ENCODE measurements around the gene CSK.

CSK gene

DNA sequence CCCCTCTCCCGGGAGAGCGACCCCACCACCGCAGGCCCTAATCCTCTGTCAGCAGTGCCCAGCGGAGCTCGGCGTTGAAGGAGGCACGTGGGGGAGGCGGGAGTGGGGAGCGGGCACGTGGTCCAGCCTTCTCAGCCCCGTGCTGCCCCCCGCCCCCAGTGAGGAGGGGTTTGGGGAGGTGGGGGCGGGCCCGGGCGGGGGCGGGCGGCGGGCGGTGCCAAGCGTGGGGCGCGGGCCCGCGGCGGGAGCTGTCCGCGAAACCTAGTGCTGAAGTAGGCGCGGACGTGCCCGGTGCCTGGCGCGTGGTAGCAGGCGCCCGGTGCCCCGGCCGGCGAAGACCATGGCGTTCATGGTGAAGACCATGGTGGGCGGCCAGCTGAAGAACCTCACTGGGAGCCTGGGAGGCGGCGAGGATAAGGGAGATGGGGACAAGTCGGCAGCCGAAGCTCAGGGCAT is 44.5 kb downstream of the CSK start, which contains the start of gene CPLX3:
Gene CPLX3 (plus strand): TSS at position 264 of the 456 bp plus-strand sequence. CDS start 77 bp downstream, at position 341.
- DNase-seq (ENCODE audit: low read depth), result no peak

DNA sequence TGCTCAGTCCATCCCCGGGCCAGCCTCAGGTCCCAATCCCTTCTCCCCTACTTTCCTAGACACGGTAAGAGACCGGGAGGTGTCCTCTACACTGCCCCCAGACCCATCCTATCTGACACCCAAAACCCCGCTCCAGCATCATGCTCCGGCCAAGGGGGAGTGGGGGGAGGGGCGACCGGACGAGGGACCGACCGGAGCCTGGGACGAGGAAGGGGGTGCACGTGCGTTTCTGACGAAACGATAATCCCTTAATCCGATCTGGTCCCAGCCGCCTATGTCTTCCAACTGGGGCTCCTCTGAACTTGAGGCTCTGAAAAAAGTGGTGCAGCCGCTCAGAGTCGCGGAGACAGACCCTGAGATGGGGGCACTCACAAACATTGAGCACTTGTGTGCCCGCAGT is 45.0 kb downstream of the CSK start:
- DNase-seq (ENCODE audit: low read depth), result no peak

DNA sequence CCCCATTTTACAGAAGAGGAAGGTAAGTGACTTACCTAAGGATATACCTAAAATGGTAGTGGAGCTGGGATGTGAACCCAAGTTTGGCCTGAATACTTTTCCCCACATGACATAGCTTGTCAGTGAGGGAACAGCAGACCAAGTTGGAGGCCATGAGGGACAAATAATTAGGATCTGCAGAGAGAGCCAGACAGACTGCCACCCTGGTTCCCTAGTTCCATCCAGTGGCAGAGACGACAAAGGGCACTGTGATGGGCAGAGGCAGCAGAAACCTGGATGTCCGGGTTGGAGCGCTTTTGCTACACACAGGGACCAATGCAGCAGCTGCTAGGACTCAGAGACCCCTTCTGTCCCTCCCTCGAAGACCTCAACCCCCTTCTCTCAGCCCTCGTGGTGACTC is 45.7 kb downstream of the CSK start:
- no peak for DNase-seq (ENCODE audit: low read depth)

DNA sequence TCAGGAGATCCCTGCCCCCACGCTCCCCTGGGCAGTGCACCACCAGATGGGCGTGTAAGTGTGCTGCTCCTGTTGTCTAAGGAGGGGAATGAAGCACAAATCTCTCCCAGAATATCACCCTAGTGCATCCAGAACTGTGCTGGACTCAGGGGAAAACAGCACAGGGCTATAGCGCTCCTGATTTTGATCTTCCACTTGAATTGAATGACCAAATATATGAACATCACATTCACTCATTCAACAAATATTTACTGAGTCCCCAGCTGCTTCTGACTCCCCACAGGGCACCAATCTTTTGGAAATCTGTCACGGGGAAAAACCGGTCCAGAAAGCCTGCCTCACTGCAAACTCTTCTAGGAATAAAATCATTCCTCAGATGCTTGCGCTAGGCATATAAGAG is 47.0 kb downstream of the CSK start:
- DNase-seq (ENCODE audit: low read depth), result no peak

DNA sequence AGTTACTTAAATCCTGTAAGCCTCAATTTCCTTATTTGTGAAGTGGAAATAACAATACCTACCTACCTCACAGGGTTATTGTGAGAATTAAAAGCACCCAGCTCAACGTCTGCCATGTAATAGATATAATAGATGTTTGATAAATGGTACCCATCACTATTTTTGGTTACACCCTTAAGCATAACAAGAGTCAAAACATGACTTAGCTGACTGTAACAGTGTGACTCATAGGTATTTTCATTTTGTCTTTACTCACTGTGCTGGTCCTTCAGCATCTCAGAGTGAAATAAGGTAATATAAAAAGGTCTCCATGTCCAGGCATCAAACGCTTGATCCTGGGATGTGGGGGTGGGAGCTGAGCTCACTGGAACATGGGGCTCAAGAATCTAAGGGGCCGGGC is 47.6 kb downstream of the CSK start:
- DNase-seq (ENCODE audit: low read depth), result no peak

DNA sequence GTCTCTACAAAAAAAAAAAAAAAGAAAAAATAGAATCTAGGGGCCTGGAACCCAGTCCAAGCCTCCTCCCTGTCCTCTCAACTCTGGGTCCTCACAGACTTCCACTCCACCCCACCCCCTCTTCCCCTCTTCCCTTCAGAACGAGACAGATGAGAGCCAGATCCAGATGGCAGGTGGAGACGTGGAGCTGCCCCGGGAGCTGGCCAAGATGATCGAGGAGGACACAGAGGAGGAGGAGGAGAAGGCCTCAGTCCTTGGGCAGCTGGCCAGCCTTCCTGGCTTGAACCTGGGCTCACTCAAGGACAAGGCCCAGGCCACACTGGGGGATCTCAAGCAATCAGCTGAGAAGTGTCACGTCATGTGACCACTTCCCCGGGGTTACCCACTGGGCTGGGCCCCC is 48.1 kb downstream of the CSK start:
- no peak for DNase-seq (ENCODE audit: low read depth)

DNA sequence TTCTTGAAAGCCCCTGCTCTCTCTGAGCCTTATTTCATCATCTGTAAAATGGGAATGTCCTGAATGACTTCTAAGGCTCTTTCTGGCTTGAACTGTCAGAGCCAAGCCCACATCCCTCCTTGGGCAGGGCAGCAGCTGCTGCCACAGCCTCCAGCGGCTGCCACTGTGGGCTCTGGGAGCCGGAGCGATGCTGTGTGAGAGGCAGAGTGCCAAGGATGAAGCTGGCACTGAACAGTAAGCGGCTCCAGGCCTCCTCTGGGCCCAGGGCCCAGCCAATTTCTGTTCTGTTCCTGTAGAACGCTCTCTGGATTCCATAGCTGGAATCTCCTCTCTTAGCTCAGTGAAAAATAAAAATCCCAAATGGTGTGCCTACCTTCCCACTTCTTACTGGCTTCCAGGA is 49.0 kb downstream of the CSK start:
- DNase-seq (ENCODE audit: low read depth), result no peak

DNA sequence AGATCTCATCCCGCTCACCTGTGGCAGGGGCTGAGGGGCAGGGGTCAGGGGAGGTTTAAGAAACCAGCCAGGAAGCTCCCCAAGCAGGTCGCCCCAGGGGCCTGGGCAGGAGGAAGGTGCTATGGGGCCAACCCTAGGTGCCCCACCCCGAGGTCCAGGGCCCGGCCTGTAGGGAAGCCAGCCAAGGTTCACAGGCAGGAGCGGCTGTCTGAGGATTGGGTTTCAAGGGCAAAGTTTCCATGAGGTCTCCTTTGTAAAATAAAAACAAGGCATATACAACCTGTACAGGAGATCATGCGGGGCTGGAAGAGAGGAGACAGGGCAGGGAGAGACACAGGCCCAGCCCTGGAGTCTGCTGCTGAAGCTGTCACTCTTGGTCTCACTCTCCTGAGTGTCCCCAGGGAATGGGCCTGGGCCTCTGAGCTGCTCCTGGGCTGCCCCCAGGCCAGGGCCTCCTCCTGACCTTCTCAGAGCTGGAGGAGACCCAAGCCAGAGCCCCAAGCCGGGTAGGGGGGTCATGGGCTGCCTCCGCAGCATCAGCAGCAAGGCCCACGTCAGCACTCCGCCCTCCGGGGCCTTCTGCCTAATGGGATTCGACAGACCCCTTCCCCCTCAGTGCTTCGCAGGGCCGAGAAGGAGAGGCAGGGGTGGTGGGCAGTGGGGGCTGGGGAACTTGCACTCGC is 50.1 kb downstream of the CSK start:
- DNase-seq (ENCODE audit: low read depth), result no peak

DNA sequence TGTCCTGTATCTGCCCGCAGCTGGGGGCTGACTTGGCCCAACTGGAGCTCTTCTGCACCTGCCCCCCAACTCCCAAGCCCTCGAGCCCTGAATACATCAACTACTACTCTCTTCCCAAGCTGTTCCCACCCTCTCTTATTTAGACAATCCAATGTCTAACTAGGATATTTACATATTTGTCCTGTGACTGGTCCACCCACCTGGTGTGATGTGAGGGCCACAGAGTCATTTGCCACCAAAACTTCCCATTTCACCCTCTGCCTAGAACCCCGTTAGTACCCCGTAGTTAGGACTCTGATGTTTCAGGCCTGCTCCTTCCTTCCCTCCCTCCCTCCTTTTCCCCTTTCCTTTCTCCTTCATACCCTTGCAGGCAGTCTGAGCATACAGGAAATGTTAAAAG is 50.9 kb downstream of the CSK start:
- no peak for DNase-seq (ENCODE audit: low read depth)

DNA sequence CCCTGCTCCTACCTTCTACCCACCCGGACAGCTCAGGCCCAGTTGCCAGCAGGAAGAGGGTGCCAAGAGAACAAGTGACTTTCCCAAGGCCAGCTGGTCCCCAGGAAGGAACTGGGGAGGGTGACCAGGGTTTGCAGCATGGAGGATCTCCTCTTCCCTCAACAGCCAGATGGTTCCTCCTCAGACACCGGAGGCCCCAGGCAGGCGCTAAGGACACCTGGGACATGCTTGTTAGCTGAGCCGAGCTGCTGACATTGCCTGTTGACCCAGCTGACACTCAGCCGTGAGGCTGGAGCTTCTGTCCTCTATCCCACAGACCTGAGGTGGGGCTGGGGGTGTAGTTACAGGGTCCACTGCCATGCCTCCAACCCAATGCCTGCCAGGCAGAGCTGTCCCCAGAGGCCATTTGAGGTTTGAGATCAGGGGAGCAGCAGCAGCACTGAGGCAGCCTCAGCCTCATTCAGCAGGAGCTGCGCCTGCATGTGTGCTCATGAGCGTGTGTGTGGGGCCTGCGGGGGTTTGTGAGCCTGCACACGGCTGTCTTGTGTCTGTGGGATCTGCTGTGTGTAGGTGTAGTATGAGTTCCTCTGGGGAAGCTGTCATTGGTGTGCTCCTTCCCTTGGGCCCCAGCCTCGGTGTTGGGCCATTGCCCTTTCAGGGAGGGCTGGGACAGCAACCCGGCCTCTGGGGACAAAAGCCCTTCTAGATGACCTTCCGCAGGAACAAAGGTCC is 51.7 kb downstream of the CSK start:
- no peak for DNase-seq (ENCODE audit: low read depth)

DNA sequence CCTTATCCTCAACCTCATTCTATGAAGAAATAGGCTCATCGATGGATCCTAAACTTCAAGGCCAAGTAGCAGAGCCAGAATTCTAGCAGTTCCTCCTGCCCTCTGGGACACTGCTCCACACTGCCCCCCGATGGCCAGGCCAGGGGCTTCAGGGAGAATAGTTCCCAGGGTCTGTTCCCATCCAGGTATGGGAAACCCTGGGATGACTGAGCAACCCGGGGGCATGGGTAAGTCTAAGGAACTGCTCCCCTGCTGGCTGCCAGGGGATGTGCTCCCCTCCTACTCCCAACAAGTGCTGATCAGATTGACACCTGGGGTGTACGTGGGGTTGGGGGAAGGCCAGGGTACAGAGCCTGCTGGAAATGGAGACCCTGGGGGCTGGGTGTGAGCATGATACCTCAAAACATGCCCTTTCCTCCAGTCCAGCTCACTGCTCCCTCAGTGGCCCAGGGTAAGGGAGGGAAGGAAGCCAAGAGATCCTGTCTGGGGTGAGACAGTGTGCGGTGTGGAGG is 53.5 kb downstream of the CSK start:
- peak; percentile 15 for DNase-seq (ENCODE audit: low read depth)

DNA sequence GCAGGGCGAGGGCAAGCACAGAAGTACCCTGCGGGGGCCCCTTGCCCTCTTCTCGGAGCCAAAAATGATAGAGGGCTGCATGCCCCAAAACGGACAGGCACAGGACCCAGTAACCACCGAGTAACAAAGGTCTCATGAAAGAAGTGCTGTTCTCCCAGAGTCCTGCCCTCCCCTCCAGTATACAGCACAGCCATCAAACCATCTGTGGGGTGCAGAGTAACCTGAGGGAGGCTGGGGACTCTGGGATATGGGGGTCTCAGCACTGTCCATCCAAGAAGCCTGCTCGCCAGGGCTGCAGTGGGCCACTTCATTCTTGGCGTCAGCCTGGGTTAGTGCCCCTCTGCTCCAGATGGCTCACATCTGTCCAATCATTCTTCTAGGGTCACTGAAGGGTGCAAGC is 55.0 kb downstream of the CSK start:
- DNase-seq (ENCODE audit: low read depth), result no peak

DNA sequence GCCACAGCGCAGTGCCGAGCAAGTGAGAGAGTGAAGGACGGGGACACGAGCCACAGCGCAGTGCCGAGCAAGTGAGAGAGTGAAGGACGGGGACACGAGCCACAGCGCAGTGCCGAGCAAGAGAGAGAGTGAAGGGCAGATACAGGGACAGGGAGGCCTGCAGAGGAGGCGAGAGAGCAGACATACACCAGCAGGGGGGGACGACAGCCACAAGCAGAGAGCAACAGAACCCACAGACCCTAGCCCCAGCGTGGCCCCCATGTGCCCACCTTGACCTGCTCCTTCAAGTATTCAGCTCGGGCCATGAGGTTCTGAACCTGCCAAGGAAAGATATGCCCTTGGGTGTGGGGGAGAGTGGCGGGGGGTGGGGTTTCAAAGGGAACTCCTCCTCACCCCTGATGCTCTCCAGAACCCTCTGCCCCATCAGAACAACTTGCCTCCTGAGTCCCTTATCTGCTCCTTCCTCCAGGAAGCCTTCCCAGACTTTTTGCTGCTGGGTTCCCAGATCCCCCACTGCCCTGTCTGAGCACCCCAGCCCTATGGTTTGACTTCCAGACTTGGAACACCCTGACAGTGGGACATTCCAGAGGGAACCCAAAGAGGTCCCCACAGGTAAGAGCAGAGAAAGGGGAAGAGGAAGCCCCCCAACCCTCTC is 55.7 kb downstream of the CSK start:
- DNase-seq (ENCODE audit: low read depth), result no peak

DNA sequence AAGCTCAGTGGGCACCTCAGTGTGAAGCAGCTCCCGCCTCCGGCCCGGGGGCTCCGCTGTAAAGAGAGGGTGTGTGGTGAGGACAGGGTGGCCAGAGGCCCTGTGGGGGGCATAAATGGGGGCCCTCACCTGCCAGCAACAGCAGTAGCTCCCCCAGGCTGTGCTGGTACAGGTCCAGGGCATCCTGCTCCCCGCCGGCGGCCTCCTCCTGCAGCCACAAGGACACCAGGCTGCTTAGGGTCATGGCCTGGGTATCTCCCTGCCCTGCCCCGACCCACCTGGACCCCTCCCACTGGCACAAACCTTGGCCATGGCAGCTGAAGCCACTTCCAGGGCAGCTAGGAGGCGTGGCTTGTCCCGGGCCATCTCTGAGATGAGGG is 56.2 kb downstream of the CSK start:
- no peak for DNase-seq (ENCODE audit: low read depth)

DNA sequence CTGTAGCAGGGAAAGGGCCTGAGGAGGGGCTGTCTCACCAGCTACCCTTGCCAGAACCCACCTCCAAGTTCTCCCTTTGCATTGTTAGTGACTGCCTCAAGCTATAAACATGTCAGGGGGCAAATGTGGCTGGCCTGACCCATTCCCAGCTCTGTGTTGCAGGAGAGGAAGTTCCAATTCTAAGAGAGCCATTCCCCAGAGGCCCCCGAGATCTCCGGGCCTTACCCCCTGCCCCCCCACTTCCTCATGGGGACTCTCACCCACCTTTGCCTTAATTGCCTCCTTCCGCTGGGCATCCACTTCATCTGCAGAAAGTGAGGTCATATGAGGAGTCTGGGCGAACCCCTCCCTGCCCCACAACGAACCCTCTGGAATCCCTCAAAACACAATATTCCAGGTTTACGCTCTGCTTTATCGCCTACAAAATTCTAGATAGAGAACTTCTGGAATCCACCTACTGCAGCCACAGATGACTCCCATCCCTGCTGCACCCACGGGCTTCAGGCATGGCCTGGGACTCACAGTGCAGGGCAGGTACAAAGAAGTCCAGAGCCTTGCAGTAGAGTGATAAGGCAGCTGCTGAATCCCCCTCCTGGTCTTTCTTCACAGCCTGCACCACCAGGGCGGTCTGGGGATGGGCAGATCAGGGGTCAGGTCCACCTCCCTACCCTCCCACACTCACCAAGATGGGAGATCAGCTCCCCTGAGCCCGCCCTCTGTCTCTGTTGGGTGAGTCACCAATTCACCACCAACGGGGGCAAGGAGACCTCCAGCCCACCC is 57.1 kb downstream of the CSK start:
- DNase-seq (ENCODE audit: low read depth), result no peak

DNA sequence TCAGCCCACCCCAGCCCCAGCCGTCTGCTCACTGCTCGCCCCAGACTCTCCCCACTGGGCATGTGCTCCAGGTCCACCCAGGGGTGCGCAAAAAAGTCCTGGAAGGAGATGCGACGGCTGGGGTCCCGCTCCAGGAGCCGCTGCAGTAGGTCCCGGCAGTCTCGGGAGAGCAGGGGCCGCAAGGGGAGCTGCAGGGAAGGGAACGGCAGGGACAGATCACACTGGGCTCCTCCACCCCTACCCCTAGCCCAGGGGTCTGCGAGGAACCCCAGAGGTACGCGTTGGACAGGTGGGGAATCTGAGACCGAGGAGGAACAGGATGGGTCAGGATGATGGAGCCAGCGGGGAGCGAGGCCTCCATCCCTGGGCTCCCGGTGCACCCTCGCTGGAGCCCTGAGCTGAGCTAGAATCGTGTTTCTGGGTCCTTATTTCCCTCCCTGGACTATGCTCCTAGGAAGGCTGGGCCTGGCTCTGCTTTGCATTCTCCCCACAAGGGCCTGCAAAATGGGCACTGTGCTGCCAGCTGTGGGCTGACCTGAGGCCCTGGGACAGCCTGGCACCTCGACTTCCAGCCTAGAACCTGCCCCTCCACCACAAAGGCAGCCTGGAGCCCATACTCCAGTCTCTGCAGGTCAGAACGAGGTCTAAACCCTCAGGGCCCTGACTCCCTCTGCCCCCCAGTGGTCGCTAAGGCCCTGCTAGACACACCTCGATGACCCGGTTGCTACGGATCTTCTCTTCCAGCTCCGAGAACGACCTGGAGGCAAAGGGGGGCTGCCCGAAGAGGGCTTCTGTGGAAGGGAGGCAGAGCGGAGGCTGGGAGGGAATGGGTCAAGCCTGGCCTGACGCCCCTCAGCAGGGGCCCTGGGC is 57.9 kb downstream of the CSK start:
- DNase-seq (ENCODE audit: low read depth), result no peak

DNA sequence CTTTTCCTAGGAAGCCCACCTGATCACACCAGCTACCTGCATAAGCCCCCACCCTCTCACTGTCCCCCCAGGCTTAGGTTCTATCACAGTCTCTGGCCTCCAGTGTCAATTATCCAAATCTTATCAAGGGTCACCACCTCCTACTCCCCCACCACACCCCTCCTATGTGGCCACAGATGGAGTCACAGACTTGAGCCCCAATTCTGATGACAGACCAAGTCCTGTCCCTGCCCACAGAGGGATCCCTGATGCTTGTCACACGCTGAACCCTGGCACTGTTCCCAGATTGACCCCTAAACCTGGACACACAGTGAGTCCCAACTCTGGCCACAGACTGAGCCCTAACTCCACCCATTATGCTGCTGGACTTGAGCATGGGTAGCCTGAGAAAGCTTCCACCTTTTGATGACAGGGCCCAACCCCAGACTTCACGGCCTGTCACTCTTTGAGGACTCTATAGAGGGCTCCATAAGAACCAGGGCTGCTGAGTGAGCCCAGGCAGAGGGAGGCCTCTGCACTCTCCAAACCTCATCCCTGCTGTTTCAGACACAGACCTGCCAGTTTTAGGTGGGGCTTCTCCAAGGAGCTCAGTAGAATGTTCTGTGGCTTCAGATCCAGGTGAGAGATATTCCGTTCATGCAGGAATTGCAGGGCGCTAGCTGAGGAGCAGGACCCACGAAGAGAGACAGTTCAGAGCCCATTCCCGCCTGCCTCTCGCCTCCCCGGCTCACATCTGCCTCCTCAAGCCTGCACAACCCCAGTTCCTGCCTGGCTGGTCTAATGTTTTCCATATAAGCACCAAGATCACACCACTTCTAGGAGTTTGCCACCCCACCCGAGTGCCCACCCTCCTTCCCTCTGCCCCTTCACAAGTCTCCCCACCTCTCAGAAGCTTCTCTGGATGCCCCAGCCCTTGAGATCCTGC is 59.2 kb downstream of the CSK start:
- no peak for DNase-seq (ENCODE audit: low read depth)

DNA sequence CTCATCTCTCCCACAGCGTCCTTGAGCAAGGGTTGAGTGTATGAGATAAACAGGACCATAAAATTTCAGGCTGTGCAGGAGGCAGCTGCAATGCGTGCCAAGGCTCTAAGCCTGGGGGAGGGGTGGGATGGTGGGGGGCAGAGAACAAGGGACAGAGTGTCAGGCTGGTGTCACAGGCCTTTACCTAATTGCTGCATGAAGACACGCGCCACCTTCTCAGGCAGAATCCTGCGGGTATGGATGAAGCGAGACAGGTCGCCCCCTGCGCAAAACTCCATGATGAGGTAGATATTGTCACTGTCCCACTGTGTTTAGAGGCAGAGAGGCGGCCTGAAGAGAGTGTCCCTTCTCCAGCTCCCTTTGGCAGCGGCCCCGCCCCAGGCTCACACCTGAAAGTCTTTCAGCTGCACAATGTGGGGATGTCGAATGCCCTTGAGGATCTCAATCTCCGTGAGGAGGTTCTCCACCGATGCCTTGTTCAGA is 60.1 kb downstream of the CSK start:
- no peak for DNase-seq (ENCODE audit: low read depth)

DNA sequence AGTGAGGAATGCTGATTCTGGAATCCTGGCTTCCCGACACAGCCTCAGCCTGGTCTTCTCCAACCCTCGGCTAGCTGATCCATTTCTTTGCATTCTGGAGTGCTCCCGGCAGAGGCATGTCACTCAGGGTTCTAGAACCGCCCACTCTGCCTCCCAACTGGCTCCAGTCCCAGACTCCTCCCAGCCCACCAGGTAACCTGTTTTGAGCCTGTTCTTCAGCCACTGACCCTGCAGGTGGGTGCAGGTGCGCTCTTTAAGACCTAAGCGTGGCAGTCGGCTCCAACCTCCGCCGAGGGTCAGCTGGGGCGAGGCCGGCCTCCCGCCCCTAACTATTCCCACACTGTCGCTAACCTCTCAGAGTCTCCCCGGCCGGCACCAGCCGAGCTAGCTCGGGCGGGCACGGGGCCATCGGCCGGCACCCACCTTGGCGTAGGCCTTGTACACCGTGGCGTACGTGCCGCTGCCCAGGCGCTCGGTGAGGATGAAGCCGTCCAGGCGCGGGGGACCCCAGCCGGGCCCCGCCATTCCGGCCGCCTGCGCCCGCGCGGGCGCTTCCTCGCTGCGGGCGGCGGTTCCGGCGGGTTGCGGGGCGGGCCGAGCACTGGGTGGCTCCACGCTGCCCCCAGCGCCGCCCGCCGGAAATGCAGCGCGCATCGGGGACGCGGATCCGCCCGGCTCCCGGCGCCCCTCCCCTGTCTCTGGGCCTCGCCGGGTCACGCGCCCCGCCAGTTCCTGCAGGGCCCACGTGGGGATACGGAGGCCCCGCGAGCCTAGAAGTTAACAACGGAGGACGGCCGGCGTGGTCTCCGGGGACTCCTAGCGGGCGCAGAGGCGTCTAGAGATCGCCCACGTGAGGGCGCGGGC is 60.9 kb downstream of the CSK start, which contains the start of gene ULK3:
Gene ULK3 (minus strand): TSS at position 576 of the 864 bp plus-strand sequence. CDS start 51 bp downstream, at position 525.
- DNase-seq (ENCODE audit: low read depth), result peak; percentile 76

Measured in stimulated activated CD8-positive, alpha-beta memory T cell treated with anti-CD3 and anti-CD28 coated beads, Interleukin-15, amount 100 ng/mL, for 1 hour (primary cell).